Right hindlimb (tissue), 1 donor: Measurements from ENCODE around the gene CYP27C1.

Experiments
- DNase-seq: peaks from one replicate; pipeline ENCODE4 v3.0.0-alpha.2; 2018

CYP27C1 gene

DNA sequence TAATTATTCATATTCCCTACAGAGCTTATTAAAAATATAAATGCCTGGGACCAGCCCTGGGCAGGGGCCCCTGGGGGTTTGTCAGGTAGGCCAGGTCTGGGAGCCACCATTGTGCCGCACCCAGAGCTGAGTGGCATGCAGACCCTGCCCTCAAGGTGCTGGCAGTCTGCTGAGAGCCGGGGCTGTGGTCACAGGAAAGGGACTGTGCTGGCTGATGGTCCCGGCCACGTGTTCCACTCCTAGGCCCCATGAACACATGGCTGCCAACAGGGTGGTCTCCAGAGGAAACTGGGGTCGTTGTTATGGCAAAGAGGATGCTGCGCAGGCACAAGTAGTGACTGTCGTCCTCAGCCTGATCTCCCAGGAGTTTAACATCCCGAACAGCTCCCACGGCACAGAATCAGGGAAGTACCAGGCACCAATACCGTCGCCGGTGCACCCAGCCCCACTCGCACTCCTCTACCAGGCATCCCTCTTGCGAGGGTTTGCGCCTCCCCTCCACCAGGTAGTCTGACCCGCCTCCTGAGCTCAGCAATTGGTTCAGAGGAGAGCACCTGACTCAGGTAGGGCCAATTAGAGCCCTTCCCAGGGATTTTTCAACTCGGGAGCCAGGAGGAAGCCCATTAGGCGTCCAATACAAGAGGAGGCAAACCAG, 73.9 kb downstream of the CYP27C1 start:
- no peak for DNase-seq

DNA sequence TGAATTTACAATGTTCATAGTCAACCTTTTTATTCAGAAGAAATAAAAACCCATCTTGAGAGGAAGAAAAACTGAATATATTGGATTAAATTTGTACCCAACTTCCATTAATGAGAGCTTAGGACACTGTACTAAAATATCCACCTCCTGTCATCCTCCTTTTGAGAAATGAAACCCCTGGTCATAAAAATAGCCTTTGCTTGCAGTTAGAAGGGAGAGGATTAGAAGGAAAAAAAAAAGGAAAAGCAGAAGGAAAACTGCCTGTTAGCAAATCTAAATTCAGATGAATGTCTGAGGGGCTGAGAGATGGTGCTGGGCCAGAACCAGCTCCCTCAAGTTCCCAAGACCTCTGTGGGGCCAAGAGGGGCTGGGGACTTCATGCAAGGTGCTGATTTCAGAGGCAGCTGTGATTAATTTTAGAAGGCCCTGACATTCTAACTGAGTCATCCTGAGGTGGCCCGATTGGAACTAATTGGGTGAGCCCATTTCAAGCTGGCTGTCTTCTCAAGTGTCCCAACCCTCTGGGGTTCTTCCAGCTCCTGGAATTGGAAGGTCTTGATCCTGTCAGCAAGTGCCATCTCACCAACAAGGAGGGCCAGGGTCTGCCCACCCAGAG, 74.7 kb downstream of the CYP27C1 start:
- no peak for DNase-seq

DNA sequence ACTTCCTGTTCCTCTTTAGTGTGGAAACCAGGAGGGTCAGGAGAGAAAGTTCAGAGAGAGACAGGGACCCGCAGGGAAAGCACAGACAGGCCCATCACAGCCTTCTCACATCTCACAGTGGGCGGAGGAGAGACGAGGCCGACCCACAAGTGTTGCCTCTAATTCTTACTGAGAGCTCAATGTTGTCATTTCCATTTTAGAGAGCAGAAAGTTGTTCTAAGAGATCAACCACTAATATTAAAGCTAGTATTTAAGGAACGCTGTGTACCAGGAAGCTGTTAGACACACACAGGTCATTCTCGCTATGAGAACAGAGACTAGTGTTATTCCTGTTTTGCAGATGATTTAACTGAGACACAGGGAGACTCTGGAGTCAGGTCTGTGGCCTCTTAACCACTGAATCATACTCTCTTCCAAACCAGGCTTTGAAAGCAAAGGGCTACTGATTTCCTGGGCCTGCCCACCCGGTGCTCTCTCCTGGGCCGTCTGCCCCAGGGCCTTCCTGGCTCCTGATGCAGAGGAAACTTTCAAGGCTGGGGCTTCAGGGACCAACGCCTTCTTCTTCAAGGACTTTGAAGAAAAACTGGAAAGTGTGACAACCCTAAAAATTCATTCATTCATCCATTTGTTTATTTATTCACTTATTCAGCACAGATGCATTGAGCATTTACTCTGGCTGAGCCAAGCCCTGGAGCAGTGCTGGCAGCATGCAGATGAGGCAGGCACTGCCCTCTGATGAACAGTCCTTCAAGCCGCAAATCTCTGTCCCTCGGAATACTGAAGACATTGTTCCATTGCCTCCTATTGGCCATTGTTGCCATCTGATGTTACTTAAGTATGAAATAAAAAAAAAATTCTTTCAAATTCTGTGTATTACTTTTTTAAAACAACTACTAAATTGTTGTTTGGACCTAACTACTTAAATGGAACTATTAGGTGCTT, 76.0 kb downstream of the CYP27C1 start:
- no peak for DNase-seq

DNA sequence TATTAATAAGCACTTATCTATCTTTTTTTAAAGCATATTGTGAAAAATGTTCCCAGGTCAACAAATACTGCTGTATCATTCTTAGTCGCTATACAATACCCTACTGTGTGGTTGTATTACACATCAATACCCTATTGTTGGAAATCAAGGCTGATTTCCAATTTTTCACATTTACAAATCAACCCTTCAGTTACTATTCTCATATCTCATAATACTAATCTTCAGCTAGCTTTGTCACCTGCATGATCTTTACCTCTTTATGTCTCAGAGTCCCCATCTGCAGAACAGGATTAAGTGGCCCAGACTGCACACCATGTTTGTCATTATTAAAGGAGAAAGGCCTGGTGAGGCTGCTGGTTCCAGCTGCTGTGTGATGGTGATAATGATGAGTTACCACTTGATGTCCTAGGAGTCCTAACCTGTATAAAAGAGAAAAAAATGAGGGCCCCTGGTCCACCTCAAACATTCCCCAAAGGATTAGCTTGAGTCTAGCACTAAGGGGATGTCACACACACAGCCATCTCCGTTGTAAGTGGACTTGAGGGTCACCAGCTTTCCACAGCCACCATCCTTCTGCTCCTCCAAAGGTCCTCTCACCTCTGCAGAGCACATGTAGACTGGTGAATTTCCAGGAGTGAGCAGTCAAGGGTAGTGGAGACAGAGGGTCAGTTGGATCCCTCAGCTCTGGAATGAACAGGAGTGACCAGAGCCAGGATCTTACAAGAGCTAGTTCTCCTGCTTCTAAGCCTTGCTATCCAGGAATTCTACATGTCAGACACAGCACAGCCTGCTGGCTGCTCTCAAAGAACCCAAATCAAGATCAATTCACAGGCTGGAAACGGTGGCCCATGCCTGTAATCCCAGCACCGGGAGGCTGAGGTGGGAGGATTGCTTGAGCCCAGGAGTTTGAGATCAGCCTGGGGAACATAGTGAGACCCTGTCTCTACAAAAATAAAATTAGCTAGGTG, 77.2 kb downstream of the CYP27C1 start:
- DNase-seq = no peak

DNA sequence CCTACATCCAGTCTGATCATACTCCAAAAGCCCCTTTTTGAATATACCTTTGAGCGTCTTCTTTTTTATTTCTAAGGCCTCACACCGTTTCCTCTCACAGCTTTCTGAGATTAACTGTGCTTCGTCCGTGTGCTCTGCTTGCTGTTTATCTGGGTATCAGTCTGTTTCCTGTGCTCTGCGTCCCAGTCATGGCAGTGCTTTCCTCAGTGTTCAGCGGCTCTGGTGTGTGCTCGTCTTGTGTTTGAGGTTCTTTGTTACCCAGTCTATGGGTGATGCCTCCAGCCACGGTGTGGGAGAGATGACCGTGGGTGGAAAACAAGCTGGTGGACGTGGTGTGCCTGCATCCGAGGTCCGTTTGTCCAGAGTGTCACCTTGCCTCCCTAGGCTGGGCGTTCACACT, 79.6 kb downstream of the CYP27C1 start:
- DNase-seq = no peak

DNA sequence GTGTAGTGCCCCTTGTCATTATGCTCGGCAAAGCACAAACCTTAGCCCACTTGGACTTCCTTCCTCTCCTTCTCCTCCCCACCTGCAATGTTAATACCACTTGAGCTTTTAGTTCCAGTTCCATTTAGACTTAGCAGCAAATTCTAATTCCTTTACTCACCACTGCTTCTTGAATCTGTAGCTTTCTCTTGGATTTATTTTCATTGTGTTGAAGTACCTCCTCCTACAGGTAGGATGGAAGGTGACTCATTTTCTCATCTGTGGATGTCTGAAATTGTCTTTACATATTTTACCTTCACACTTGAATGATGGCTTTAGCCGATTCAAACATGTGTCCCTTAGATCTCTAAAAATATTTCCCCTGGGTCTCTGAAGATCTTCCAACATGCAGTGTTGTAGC, 80.3 kb downstream of the CYP27C1 start:
- no peak for DNase-seq

DNA sequence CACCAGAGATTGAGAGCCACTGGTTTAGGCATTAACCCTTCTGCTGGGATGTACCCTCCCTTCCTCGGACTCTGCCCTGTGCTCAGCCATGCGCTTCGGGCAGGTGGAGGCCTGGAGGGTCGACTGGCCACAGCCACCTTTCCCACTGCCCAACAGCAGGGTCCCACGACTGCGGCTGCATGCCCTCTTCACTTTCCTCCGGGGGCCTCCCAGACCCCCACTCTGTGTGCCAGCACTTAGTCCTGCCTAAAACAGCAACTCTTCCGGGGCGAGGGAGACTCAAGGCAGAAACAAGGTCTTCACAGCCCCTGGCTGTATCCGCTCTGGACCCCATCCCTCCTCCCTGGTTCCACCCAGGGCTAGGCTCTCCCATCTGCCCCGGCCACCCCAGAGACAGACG, 81.8 kb downstream of the CYP27C1 start:
- no peak for DNase-seq

DNA sequence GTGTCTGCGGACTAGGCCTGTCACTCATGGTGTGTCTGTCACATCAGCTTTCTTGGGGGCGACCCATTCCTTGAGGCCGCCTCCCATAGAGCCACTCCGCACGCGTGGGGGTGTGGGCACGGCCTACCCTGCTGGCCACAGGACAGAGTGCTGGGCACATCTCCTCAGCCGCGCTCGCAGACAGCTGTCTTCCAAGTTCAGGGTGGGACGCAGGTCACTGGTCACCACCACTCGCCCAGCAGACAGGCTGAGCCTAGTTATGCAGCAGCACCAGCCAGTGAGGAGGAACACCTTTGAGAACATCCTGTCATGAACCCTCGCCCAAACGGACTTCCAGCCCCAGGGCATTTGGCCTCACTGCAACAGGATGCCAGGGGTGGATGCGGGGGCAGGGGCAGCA, 82.4 kb downstream of the CYP27C1 start:
- no peak for DNase-seq

DNA sequence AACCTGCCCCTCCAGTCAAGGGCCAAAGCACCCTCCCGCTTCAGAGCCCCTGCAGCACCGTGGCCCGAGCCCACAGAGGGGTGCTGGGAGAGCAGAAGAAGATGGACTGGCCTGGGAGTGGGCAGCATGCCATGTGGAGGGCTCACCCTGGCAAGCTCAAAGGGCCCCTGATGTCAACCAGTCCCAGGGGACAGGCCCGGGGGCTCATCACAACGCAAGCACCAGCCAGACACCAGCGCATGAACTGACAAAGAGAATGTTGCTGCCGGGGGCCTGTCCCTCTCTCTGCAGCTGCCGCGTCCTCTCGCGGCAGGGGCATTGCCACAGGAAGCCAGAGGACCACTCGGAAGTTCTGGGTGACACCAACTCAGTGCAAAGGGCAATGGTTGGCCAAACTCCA, 82.9 kb downstream of the CYP27C1 start:
- no peak for DNase-seq

DNA sequence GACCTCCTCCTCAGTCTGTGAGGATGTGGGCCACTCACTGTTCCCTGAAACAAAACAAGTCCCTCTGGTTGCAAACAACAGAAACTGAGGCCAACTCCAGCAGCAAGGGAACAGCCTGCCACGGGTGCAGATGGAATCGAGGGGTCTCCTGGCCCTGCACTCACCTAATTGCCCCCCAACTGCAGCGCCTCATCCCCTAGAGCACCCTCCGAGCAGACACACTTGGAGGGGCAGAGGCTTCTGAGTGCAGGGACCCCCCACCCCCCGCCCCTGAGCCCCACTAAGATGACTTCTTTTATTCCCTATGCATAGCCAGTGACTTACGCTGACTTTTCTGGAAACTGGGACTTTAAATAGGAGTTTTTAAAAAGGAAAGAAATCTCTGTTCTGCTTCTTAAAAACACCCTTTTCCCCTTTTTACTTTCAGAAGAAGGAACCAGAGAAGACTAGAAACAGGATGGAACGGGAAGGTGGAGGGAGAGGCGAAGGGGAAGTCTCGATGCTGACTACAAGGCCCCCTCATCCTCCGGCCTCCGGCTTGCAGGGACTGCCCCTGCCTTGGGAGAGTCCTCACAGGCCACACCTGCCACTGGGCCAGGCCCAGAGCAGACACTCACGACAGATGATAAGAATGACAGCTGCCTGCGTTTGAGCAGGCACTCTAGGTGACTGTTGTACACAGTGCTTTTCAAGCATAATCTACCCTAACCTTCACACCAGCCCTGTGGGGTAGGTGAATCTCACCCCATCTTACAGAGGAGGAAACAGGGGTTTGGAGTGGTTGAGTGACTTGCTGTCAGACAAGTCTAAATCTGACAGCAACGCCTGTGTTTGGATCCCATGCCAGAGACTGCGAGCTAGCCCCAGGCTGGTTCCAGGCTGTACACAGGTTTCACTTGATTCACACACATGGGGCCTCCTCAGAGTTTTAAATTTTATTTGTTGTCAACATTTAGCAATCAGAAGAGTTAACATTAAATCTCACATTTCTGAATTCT, 85.0 kb downstream of the CYP27C1 start:
- DNase-seq = no peak

DNA sequence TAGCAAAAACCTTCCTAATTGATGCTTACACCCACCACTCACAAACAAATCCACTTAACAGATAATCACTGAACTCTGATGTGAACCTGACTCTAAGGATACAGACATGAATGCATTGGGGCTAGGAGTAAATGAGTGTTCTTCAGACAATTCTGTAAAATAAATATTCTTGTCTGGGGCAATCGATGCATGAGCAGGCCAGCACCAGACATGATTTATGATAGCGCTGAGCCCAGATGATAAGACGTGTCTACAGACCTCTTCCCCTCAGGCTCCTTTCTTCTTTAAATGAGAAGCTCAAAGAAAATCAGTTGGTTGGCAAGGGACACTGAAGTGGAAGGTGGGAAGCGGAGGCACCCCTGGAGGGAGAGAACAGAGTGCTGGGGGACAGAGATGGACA, 85.9 kb downstream of the CYP27C1 start:
- no peak for DNase-seq
